OCI-LY7 (cell line): ENCODE measurements around the gene LTK. TPM values are rescaled to one million over a fixed set of nuclear protein-coding genes. Genes with fewer than 3 reads are reported as not detected.

ENCODE experiments used
- BruUV-seq: library from RNA; stranded (reverse); fragments of 400-500 nt; replicated peaks from 2 replicates; lab custom pipeline; 2021; lab: Mats Ljungman, UMichigan
- CTCF ChIA-PET: fragments of 300-600 bp; sonication (Branson Sonifier 250); formaldehyde crosslinking; loops from one replicate; lab custom pipeline; 2022; ENCODE audit warnings: antibody characterized with exemption; ENCODE audit not compliant: unreplicated experiment; lab: Charles Lee
- POLR2A ChIA-PET: fragments of 300-600 bp; sonication (Branson Sonifier 250); formaldehyde crosslinking; loops from one replicate; lab custom pipeline; 2022; ENCODE audit warnings: antibody characterized with exemption; lab: Charles Lee
- DNase-seq: peaks from one replicate; pipeline ENCODE4 v3.0.0-alpha.2; 2015; ENCODE audit warnings: low spot score
- H2AFZ ChIP-seq: fragments of 200-600 bp; sonication (generic), shearing (Covaris generic); 2 replicates; pipeline ENCODE4 v1.6.1; 2014; ENCODE audit warnings: mild to moderate bottlenecking, antibody characterized with exemption, low read length, moderate library complexity
- H3K27ac ChIP-seq: fragments of 200-600 bp; sonication (generic); 2 replicates; pipeline ENCODE4 v1.5.1; 2014; ENCODE audit warnings: mixed run types, low read depth, mild to moderate bottlenecking, moderate library complexity, low read length, inconsistent platforms; ENCODE audit not compliant: poor library complexity, severe bottlenecking
- H3K36me3 ChIP-seq: fragments of 200-600 bp; sonication (generic); 2 replicates; pipeline ENCODE4 v1.6.1; 2014; ENCODE audit warnings: mild to moderate bottlenecking, antibody characterized with exemption, low read length, moderate library complexity, mixed read lengths; ENCODE audit not compliant: insufficient read depth
- H3K4me1 ChIP-seq: fragments of 200-600 bp; sonication (generic); 2 replicates; pipeline ENCODE4 v1.5.1; 2014; ENCODE audit warnings: mild to moderate bottlenecking, low read length; ENCODE audit not compliant: insufficient read depth, poor library complexity, severe bottlenecking
- H3K4me2 ChIP-seq: fragments of 200-600 bp; sonication (generic); 2 replicates; pipeline ENCODE4 v1.6.1; 2014; ENCODE audit warnings: mild to moderate bottlenecking, low read length
- H3K4me3 ChIP-seq: fragments of 200-600 bp; sonication (generic); 2 replicates; pipeline ENCODE4 v1.5.1; 2014; ENCODE audit warnings: mild to moderate bottlenecking, low read depth, low read length; ENCODE audit not compliant: poor library complexity, severe bottlenecking
- H3K79me2 ChIP-seq: fragments of 200-600 bp; sonication (generic); 2 replicates; pipeline ENCODE4 v1.6.1; 2016; ENCODE audit warnings: low read depth, mild to moderate bottlenecking, low read length, moderate library complexity, mixed read lengths; ENCODE audit not compliant: insufficient read depth
- H3K9me2 ChIP-seq: fragments of 200-600 bp; sonication (generic); 2 replicates; pipeline ENCODE4 v1.6.1; 2016; ENCODE audit warnings: mild to moderate bottlenecking, low read length, mixed read lengths; ENCODE audit not compliant: insufficient read depth
- H3K9me3 ChIP-seq: fragments of 200-600 bp; sonication (generic); 2 replicates; pipeline ENCODE4 v1.6.1; 2014; ENCODE audit warnings: mild to moderate bottlenecking, mixed run types, low read length, mixed read lengths
- H4K20me1 ChIP-seq: fragments of 200-600 bp; sonication (generic); 2 replicates; pipeline ENCODE4 v1.6.1; 2014; ENCODE audit warnings: mild to moderate bottlenecking, antibody characterized with exemption, low read length, moderate library complexity, mixed read lengths; ENCODE audit not compliant: insufficient read depth
- EZH2phosphoT487 ChIP-seq: fragments of 200-600 bp; sonication (generic); IDR thresholded peaks from 2 replicates; pipeline ENCODE4 v1.6.1; 2018; ENCODE audit warnings: low read depth, borderline replicate concordance, mild to moderate bottlenecking, mixed run types, antibody characterized with exemption, low read length, moderate library complexity, mixed read lengths
- intact Hi-C: fragments of 100-400 bp; cut with micrococcal nuclease; formaldehyde crosslinking; loops from one replicate; pipeline ENCODE4 v1.10.0; 2022; ENCODE audit not compliant: unreplicated experiment
- total RNA-seq, 2 experiments: library from RNA; depleted of rRNA in 1 of 2; stranded (reverse); fragments of >200 nt in 1 of 2; shearing (Covaris generic) in 1 of 2; gene quantifications; 2 replicates each; pipeline ENCODE4 v1.2.3, GENCODE V29; 2014 to 2022
- TF ChIP-seq, protein P1 (sequence below): fragments of 200-600 bp; sonication (generic); conservative IDR thresholded peaks from 2 replicates; pipeline ENCODE4 v1.5.1; 2014; ENCODE audit warnings: mild to moderate bottlenecking, antibody characterized with exemption, low read length, moderate library complexity, mixed read lengths

LTK gene
- total RNA-seq, 2 experiments from 2014 or later, result 0.11 to 0.22 TPM

- Histone ChIP-seq H3K4me1 (no peaks in the 10 kb centered on the region), H2AFZ (no peak overlapping the region), H3K4me2 (no peak overlapping the region), H3K36me3 (peaks cover 82% of the 10 kb centered on the region), H3K9me3 (no peaks in the 10 kb centered on the region), H3K79me2 (no peaks in the 10 kb centered on the region), H3K4me3 (no peak overlapping the region), H4K20me1 (no peaks in the 10 kb centered on the region), H3K9me2 (no peaks in the 10 kb centered on the region), H3K27ac (no peak overlapping the region)
- intact Hi-C loops, result no loop called here
- TSS peak; percentile 16 for BruUV-seq
- no peak for TF ChIP-seq EZH2phosphoT487
- TF ChIP-seq, protein P1, sequence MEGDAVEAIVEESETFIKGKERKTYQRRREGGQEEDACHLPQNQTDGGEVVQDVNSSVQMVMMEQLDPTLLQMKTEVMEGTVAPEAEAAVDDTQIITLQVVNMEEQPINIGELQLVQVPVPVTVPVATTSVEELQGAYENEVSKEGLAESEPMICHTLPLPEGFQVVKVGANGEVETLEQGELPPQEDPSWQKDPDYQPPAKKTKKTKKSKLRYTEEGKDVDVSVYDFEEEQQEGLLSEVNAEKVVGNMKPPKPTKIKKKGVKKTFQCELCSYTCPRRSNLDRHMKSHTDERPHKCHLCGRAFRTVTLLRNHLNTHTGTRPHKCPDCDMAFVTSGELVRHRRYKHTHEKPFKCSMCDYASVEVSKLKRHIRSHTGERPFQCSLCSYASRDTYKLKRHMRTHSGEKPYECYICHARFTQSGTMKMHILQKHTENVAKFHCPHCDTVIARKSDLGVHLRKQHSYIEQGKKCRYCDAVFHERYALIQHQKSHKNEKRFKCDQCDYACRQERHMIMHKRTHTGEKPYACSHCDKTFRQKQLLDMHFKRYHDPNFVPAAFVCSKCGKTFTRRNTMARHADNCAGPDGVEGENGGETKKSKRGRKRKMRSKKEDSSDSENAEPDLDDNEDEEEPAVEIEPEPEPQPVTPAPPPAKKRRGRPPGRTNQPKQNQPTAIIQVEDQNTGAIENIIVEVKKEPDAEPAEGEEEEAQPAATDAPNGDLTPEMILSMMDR, result no peak
- no peak for DNase-seq
- CTCF ChIA-PET, result no interaction called here
- POLR2A ChIA-PET, result no interaction called here
Measured at GRCh38 chr15:41462084-41462795, 51.4 kb downstream of the LTK start.

Other genes starting within 250 kb of the LTK start
- gene OIP5, start 181.2 kb downstream of the LTK start, total RNA-seq (2014; rRNA removed; shearing (Covaris generic)), result 29.4 and 42.5 TPM in 2 replicates
- gene OIP5, start 181.2 kb downstream of the LTK start, total RNA-seq (2022), result 28.4 and 29.9 TPM in 2 replicates
- 411 and 470 TPM in 2 replicates for gene NUSAP1, start 180.9 kb downstream of the LTK start, total RNA-seq (2014; rRNA removed; shearing (Covaris generic))
- 293 and 317 TPM in 2 replicates for gene NUSAP1, start 180.9 kb downstream of the LTK start, total RNA-seq (2022)
- 14.9 and 15.9 TPM in 2 replicates for gene NDUFAF1, start 111.3 kb downstream of the LTK start, total RNA-seq (2014; rRNA removed; shearing (Covaris generic))
- 21.0 and 22.0 TPM in 2 replicates for gene NDUFAF1, start 111.3 kb downstream of the LTK start, total RNA-seq (2022)
- 28.6 and 35.9 TPM in 2 replicates for gene RTF1, start 96.7 kb downstream of the LTK start, total RNA-seq (2014; rRNA removed; shearing (Covaris generic))
- 46.9 and 59.9 TPM in 2 replicates for gene RTF1, start 96.7 kb downstream of the LTK start, total RNA-seq (2022)
- not detected in 2 replicates for gene ITPKA, start 20.0 kb downstream of the LTK start, total RNA-seq (2014; rRNA removed; shearing (Covaris generic))
- not detected in 2 replicates for gene ITPKA, start 20.0 kb downstream of the LTK start, total RNA-seq (2022)
- gene RPAP1, start 30.4 kb upstream of the LTK start, total RNA-seq (2014; rRNA removed; shearing (Covaris generic)), result 19.3 and 24.3 TPM in 2 replicates
- 39.9 and 51.6 TPM in 2 replicates for gene RPAP1, start 30.4 kb upstream of the LTK start, total RNA-seq (2022)
- gene TYRO3, start 45.4 kb upstream of the LTK start, total RNA-seq (2014; rRNA removed; shearing (Covaris generic)), result not detected in 2 replicates
- gene TYRO3, start 45.4 kb upstream of the LTK start, total RNA-seq (2022), result 0.13 and 0.48 TPM in 2 replicates
- gene MGA, start 146.6 kb upstream of the LTK start, total RNA-seq (2014; rRNA removed; shearing (Covaris generic)), result 48.8 and 60.1 TPM in 2 replicates
- gene MGA, start 146.6 kb upstream of the LTK start, total RNA-seq (2022), result 59.1 and 59.2 TPM in 2 replicates